HepG2 (cell line): ENCODE data around the gene NGRN. TPM values are rescaled to one million over a fixed set of nuclear protein-coding genes. Genes with fewer than 3 reads are reported as not detected.
A peak's percentile ranks its signal among the peaks of the same experiment; 100 is the strongest.

Experiments
- ELF3 ChIP-seq: IDR thresholded peaks from 2 replicates; pipeline ENCODE4 v1.6.1; 2016; ENCODE audit warnings: missing genetic modification reagents, missing compliant biosample characterization
- ETV5 ChIP-seq: IDR thresholded peaks from 2 replicates; pipeline ENCODE4 v1.6.1; 2018; ENCODE audit warnings: missing biosample characterization, missing genetic modification reagents, inconsistent platforms, borderline replicate concordance
- HMGA1 ChIP-seq: sonication (generic); formaldehyde crosslinking; conservative IDR thresholded peaks from 2 replicates; pipeline ENCODE4 v1.4.0; 2020; ENCODE audit warnings: missing genetic modification reagents
- KDM5B ChIP-seq: sonication (generic); formaldehyde crosslinking; IDR thresholded peaks from 2 replicates; pipeline ENCODE4 v1.4.0; 2020; ENCODE audit warnings: missing genetic modification reagents, mild to moderate bottlenecking, borderline replicate concordance
- MIXL1 ChIP-seq: IDR thresholded peaks from 2 replicates; pipeline ENCODE4 v1.6.1; 2016
- RELA ChIP-seq: sonication (generic); formaldehyde crosslinking; IDR thresholded peaks from 2 replicates; pipeline ENCODE4 v1.4.0; 2020; ENCODE audit warnings: missing genetic modification reagents
- SALL1 ChIP-seq: sonication (generic); formaldehyde crosslinking; IDR thresholded peaks from 2 replicates; pipeline ENCODE4 v1.8.0; 2022; ENCODE audit warnings: mild to moderate bottlenecking, missing genetic modification reagents
- SP5 ChIP-seq: IDR thresholded peaks from 2 replicates; pipeline ENCODE4 v1.6.1; 2016; ENCODE audit warnings: low read depth, borderline replicate concordance
- ZFY ChIP-seq: sonication (generic); formaldehyde crosslinking; IDR thresholded peaks from 2 replicates; pipeline ENCODE4 v1.4.0; 2020; ENCODE audit warnings: missing genetic modification reagents
- ZIK1 ChIP-seq: sonication (generic); formaldehyde crosslinking; IDR thresholded peaks from 2 replicates; pipeline ENCODE4 v1.5.0; 2020; ENCODE audit warnings: mild to moderate bottlenecking, low read depth, missing genetic modification reagents, borderline replicate concordance
- ZNF234 ChIP-seq: sonication (generic); formaldehyde crosslinking; conservative IDR thresholded peaks from 2 replicates; pipeline ENCODE4 v1.5.1; 2020; ENCODE audit warnings: mild to moderate bottlenecking, missing genetic modification reagents
- ZNF235 ChIP-seq: sonication (generic); formaldehyde crosslinking; IDR thresholded peaks from 2 replicates; pipeline ENCODE4 v1.8.1; 2023; ENCODE audit warnings: mild to moderate bottlenecking, missing genetic modification reagents, borderline replicate concordance
- ZNF253 ChIP-seq: sonication (generic); formaldehyde crosslinking; IDR thresholded peaks from 2 replicates; pipeline ENCODE4 v1.8.0; 2022; ENCODE audit warnings: mild to moderate bottlenecking, missing genetic modification reagents, borderline replicate concordance
- ZNF343 ChIP-seq: sonication (generic); formaldehyde crosslinking; IDR thresholded peaks from 2 replicates; pipeline ENCODE4 v1.4.0; 2020; ENCODE audit warnings: mild to moderate bottlenecking, missing genetic modification reagents
- ZNF44 ChIP-seq: sonication (generic); formaldehyde crosslinking; IDR thresholded peaks from 2 replicates; pipeline ENCODE4 v1.5.1; 2020; ENCODE audit warnings: mild to moderate bottlenecking, missing genetic modification reagents
- ZNF790 ChIP-seq: sonication (generic); formaldehyde crosslinking; IDR thresholded peaks from 2 replicates; pipeline ENCODE4 v1.8.0; 2022; ENCODE audit warnings: missing genetic modification reagents, mild to moderate bottlenecking, borderline replicate concordance
- polyA plus RNA-seq, 8 experiments: library from polyadenylated mRNA; depleted of rRNA in 3 of 8; stranded (reverse) in 7 of 8; unstranded in 1 of 8; fragments of >200 nt; fragmentation: Illumina TruSeq in 4 of 8; extraction: Trizol in 4 of 8; gene quantifications; 2 replicates each; pipeline versions ENCODE4 v1.2.1 to v1.2.3, GENCODE V29; 2011 to 2016; ENCODE audit warnings: low read depth in 4 of 8, missing spikeins in 1 of 8, mixed read lengths in 1 of 8; ENCODE audit not compliant: insufficient read depth in 1 of 8
- total RNA-seq, 5 experiments: library from RNA; depleted of rRNA; stranded (reverse); fragments of >200 nt; fragmentation: Illumina TruSeq; extraction: Trizol; gene quantifications; 2 replicates each; pipeline ENCODE4 v1.2.3, GENCODE V29; 2016; ENCODE audit warnings: low read depth in 1 of 5
- TF ChIP-seq, protein P1 (sequence below): sonication (generic); formaldehyde crosslinking; IDR thresholded peaks from 2 replicates; pipeline ENCODE4 v1.4.0; 2020; ENCODE audit warnings: mild to moderate bottlenecking, missing genetic modification reagents
- TF ChIP-seq, protein P2 (sequence below): sonication (generic); formaldehyde crosslinking; IDR thresholded peaks from 2 replicates; pipeline ENCODE4 v1.5.1; 2020; ENCODE audit warnings: missing genetic modification reagents, mild to moderate bottlenecking, borderline replicate concordance
- TF ChIP-seq, protein P3 (sequence below): sonication (generic); formaldehyde crosslinking; conservative IDR thresholded peaks from 2 replicates; pipeline ENCODE4 v1.4.0; 2020; ENCODE audit warnings: missing genetic modification reagents
- TF ChIP-seq, protein P4 (sequence below): sonication (generic); formaldehyde crosslinking; IDR thresholded peaks from 2 replicates; pipeline ENCODE4 v1.9.0; 2021; ENCODE audit warnings: missing genetic modification reagents, borderline replicate concordance

The NGRN gene
- total and polyA plus RNA-seq, 2 of the 13 experiments (the other 11 are each of a cell fraction or from before 2014, with no cell fraction given) = 39.8 to 63.7 TPM

DNA sequence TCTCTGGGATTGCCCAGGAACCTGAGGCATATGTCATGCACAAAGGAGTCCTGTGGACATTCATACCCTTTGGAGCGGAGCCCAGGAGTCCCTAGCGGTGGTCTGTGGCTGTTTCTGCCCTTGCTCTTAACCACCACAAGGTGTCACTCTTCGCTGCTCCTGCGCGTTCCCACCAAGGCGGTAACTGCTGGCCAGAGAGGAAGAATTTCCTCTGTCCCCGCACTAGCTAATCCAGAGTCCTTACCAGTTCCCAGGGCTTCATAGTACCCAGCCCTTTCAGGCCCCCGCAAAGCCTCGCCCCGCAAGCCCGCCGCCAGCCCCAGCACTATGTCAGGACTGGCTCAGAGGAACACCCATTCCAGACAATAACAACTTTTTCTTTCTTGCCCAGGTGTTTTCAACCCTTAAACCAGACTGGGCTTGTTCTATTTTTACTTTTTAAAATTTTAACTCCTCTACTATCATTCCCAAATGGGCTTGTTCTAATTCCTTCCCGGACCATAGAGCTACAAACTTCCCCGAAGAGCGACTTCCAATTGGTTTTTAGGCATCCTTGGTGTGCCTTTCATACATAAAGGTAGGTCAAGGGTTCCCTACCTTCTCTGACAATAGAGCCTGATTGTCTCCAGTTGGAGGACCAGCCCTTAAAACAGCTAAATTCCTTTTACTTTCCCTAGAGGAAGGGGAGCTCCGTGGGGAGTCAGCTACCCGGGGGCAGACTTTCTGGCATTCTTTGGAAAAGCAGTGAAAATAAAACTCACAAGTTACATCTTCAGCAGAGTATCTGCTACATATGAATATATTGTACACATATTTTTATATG lies 54.8 kb downstream of the NGRN start (continued):
- TF ChIP-seq MIXL1 (CRISPR knock-in tag) = 0 out of 2 replicates have a peak, but pooled peaks have one; percentile 64
- TF ChIP-seq, protein P1, sequence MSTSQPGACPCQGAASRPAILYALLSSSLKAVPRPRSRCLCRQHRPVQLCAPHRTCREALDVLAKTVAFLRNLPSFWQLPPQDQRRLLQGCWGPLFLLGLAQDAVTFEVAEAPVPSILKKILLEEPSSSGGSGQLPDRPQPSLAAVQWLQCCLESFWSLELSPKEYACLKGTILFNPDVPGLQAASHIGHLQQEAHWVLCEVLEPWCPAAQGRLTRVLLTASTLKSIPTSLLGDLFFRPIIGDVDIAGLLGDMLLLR = no peak
- no peak for TF ChIP-seq HMGA1 (CRISPR knock-in tag)
- TF ChIP-seq, protein P2, sequence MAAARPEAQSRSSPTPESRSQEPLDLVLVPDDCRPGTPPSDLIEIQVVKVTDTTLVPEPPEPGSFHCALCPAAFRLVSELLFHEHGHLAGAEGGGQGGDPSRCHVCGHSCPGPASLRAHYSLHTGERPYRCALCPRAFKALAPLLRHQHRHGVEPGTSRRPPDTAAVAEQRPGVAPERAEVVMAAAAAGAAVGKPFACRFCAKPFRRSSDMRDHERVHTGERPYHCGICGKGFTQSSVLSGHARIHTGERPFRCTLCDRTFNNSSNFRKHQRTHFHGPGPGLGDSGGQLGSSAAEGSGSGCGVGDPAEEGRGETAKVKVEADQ (CRISPR knock-in tag) = no peak
- TF ChIP-seq ZNF343 (CRISPR knock-in tag) = no peak
- TF ChIP-seq, protein P3, sequence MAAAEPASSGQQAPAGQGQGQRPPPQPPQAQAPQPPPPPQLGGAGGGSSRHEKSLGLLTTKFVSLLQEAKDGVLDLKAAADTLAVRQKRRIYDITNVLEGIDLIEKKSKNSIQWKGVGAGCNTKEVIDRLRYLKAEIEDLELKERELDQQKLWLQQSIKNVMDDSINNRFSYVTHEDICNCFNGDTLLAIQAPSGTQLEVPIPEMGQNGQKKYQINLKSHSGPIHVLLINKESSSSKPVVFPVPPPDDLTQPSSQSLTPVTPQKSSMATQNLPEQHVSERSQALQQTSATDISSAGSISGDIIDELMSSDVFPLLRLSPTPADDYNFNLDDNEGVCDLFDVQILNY = no peak
- no peak for TF ChIP-seq ZNF235
- peak; percentile 34; the same call in 1 of the 2 replicates for TF ChIP-seq ZFY (CRISPR knock-in tag)
- TF ChIP-seq, protein P4, sequence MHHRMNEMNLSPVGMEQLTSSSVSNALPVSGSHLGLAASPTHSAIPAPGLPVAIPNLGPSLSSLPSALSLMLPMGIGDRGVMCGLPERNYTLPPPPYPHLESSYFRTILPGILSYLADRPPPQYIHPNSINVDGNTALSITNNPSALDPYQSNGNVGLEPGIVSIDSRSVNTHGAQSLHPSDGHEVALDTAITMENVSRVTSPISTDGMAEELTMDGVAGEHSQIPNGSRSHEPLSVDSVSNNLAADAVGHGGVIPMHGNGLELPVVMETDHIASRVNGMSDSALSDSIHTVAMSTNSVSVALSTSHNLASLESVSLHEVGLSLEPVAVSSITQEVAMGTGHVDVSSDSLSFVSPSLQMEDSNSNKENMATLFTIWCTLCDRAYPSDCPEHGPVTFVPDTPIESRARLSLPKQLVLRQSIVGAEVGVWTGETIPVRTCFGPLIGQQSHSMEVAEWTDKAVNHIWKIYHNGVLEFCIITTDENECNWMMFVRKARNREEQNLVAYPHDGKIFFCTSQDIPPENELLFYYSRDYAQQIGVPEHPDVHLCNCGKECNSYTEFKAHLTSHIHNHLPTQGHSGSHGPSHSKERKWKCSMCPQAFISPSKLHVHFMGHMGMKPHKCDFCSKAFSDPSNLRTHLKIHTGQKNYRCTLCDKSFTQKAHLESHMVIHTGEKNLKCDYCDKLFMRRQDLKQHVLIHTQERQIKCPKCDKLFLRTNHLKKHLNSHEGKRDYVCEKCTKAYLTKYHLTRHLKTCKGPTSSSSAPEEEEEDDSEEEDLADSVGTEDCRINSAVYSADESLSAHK (CRISPR knock-in tag) = no peak
- peak; percentile 51 for TF ChIP-seq ELF3 (CRISPR knock-in tag)
- no peak for TF ChIP-seq SP5 (CRISPR knock-in tag)
- TF ChIP-seq SALL1 (CRISPR knock-in tag) = peak; percentile 52
- no peak for TF ChIP-seq ZNF44
- no peak for TF ChIP-seq ZIK1 (CRISPR knock-in tag)
- TF ChIP-seq ZNF234 (CRISPR knock-in tag) = no peak
- no peak for TF ChIP-seq ZNF253 (CRISPR knock-in tag)
- TF ChIP-seq KDM5B (CRISPR knock-in tag) = no peak; the same call in 1 of the 2 replicates
- no peak for TF ChIP-seq ZNF790 (CRISPR knock-in tag)
- peak; percentile 16; the same call in 1 of the 2 replicates for TF ChIP-seq ETV5 (CRISPR knock-in tag)
- no peak for TF ChIP-seq RELA (CRISPR knock-in tag)
